PFSK-1 (cell line): ENCODE measurements around the gene NOTCH2.

Experiments used
- FOXP2 ChIP-seq: optimal IDR thresholded peaks from 2 replicates; pipeline ENCODE3; 2011; ENCODE audit warnings: borderline replicate concordance, control low read depth, inconsistent platforms; ENCODE audit not compliant: insufficient read depth; ENCODE audit errors: extremely low read length, extremely low read depth
- POLR2AphosphoS5 ChIP-seq: IDR thresholded peaks from 2 replicates; pipeline ENCODE4 v1.6.1; 2012; ENCODE audit warnings: low read depth, mild to moderate bottlenecking, control low read depth, low read length, moderate library complexity
- REST ChIP-seq, 2 experiments: IDR thresholded peaks; 2 replicates each; pipeline versions ENCODE4 v1.6.1 to v1.8.0; 2011 to 2012; ENCODE audit warnings: low read depth in 2 of 2, low read length in 2 of 2, control low read depth in 1 of 2, inconsistent platforms in 1 of 2, mild to moderate bottlenecking in 1 of 2, moderate library complexity in 1 of 2; ENCODE audit not compliant: insufficient read depth in 1 of 2
- SIN3A ChIP-seq: IDR thresholded peaks from 2 replicates; pipeline ENCODE4 v1.6.1; 2012; ENCODE audit warnings: mild to moderate bottlenecking, low read length, moderate library complexity, borderline replicate concordance; ENCODE audit not compliant: insufficient read depth
- TAF1 ChIP-seq: IDR thresholded peaks from 2 replicates; pipeline ENCODE4 v1.6.1; 2012; ENCODE audit warnings: low read length, control low read depth, borderline replicate concordance; ENCODE audit not compliant: insufficient read depth

The NOTCH2 gene

GRCh38 chr1:119924948-119925898, 144.2 kb downstream of the NOTCH2 start:
- no peak for TF ChIP-seq SIN3A
- TF ChIP-seq REST (IDR thresholded peaks at IDR 0.05; ENCODE audit: insufficient read depth in 1 of 2, low read depth in 2 of 2, low read length in 2 of 2) = no peak
- no peak for TF ChIP-seq POLR2AphosphoS5
- no peak for TF ChIP-seq FOXP2
- no peak for TF ChIP-seq TAF1

GRCh38 chr1:119920104-119920968, 149.1 kb downstream of the NOTCH2 start:
- TF ChIP-seq TAF1 = no peak
- no peak for TF ChIP-seq FOXP2
- TF ChIP-seq POLR2AphosphoS5 = no peak
- no peak for TF ChIP-seq REST (IDR thresholded peaks at IDR 0.05; ENCODE audit: insufficient read depth in 1 of 2, low read depth in 2 of 2, low read length in 2 of 2)
- no peak for TF ChIP-seq SIN3A

- no peak for TF ChIP-seq SIN3A
- no peak for TF ChIP-seq REST (IDR thresholded peaks at IDR 0.05; ENCODE audit: insufficient read depth in 1 of 2, low read depth in 2 of 2, low read length in 2 of 2)
- TF ChIP-seq TAF1 = no peak
- TF ChIP-seq POLR2AphosphoS5 = no peak
- no peak for TF ChIP-seq FOXP2
Observed at GRCh38 chr1:119919241-119919640, 150.2 kb downstream of the NOTCH2 start.

- no peak for TF ChIP-seq TAF1
- no peak for TF ChIP-seq SIN3A
- no peak for TF ChIP-seq POLR2AphosphoS5
- no peak for TF ChIP-seq REST (IDR thresholded peaks at IDR 0.05; ENCODE audit: insufficient read depth in 1 of 2, low read depth in 2 of 2, low read length in 2 of 2)
- TF ChIP-seq FOXP2 = no peak
Observed at GRCh38 chr1:119918301-119918700, 151.2 kb downstream of the NOTCH2 start.
